SK-N-SH (cell line): ENCODE results near the gene FAM120A.

Experiments used
- CTCF ChIP-seq: fragments of 200-600 bp; sonication (generic); IDR thresholded peaks from 2 replicates; pipeline ENCODE4 v1.6.1; 2017; ENCODE audit warnings: antibody characterized with exemption, mild to moderate bottlenecking, moderate library complexity
- ELF1 ChIP-seq: IDR thresholded peaks from 2 replicates; pipeline ENCODE4 v1.4.0; 2012
- EZH2phosphoT487 ChIP-seq: fragments of 200-600 bp; sonication (generic); IDR thresholded peaks from 2 replicates; pipeline ENCODE4 v1.6.1; 2017; ENCODE audit warnings: low read depth, mixed run types, mild to moderate bottlenecking, antibody characterized with exemption, moderate library complexity, borderline replicate concordance
- FOXM1 ChIP-seq: IDR thresholded peaks from 2 replicates; pipeline ENCODE4 v1.4.0; 2012; ENCODE audit warnings: low read depth, mild to moderate bottlenecking
- GABPA ChIP-seq: IDR thresholded peaks from 2 replicates; pipeline ENCODE4 v1.4.0; 2012; ENCODE audit warnings: low read depth, mild to moderate bottlenecking
- TAF1 ChIP-seq: IDR thresholded peaks from 2 replicates; pipeline ENCODE4 v1.6.1; 2012; ENCODE audit warnings: low read depth, mild to moderate bottlenecking, low read length, moderate library complexity, borderline replicate concordance

GRCh38 chr9:93513606-93514005, 62.1 kb downstream of the FAM120A start:
- no peak for TF ChIP-seq CTCF
- TF ChIP-seq ELF1, result no peak
- no peak for TF ChIP-seq EZH2phosphoT487
- TF ChIP-seq TAF1, result no peak
- TF ChIP-seq FOXM1, result no peak
- no peak for TF ChIP-seq GABPA
